Measurements from ENCODE around the gene SURF2. TPM values are rescaled to one million over a fixed set of nuclear protein-coding genes. Genes with fewer than 3 reads are reported as not detected.

Gene SURF2
- total RNA-seq, 4 donors from 2014 or later, result 15.3 to 42.3 (median 31.2) TPM

GRCh38 chr9:133384736-133385321 lies 28.5 kb downstream of the SURF2 start:
- no peak for TF ChIP-seq EP300 (IDR thresholded peaks at IDR 0.05)
- TF ChIP-seq POLR2AphosphoS5 (IDR thresholded peaks at IDR 0.05), result no peak
- TF ChIP-seq POLR2A (IDR thresholded peaks at IDR 0.05), result no peak
- TF ChIP-seq CTCF (IDR thresholded peaks at IDR 0.05), result no peak
- Histone ChIP-seq H3K4me1 (peaks cover 8% of the 10 kb centered on the region), H3K9me3 (no peaks in the 10 kb centered on the region), H3K27me3 (no peaks in the 10 kb centered on the region), H3K27ac (no peak overlapping the region), H3K4me3 (no peak overlapping the region), H3K36me3 (no peaks in the 10 kb centered on the region)
- 91% methylated on average over 17 of the region's 17 CpGs for WGBS
- no peak for DNase-seq (ENCODE audit: low spot score in 2 of 2)

- H3K27ac ChIP-seq, result no peak overlapping the region
- whole genome bisulfite sequencing, result 68% methylated on average over 6 of the region's 14 CpGs
These were observed 29.1 kb downstream of the SURF2 start for GRCh38 chr9:133385452-133385851.

GRCh38 chr9:133386338-133386737 lies 30.0 kb downstream of the SURF2 start:
- Histone ChIP-seq H3K36me3 (no peaks in the 10 kb centered on the region), H3K9me3 (no peaks in the 10 kb centered on the region), H3K4me3 (no peak overlapping the region), H3K4me1 (peaks cover 8% of the 10 kb centered on the region), H3K27me3 (no peaks in the 10 kb centered on the region), H3K27ac (no peak overlapping the region)
- no peak for DNase-seq (ENCODE audit: low spot score in 2 of 2)
- no peak for TF ChIP-seq EP300 (IDR thresholded peaks at IDR 0.05)
- no peak for TF ChIP-seq CTCF (IDR thresholded peaks at IDR 0.05)
- TF ChIP-seq POLR2AphosphoS5 (IDR thresholded peaks at IDR 0.05), result no peak
- no peak for TF ChIP-seq POLR2A (IDR thresholded peaks at IDR 0.05)
- WGBS, result 88% methylated on average over 9 of the region's 13 CpGs

More at GRCh38 chr9:133385452-133385851, 29.1 kb downstream of the SURF2 start:
- Histone ChIP-seq H3K9me3 (no peaks in the 10 kb centered on the region), H3K27me3 (no peaks in the 10 kb centered on the region), H3K4me1 (peaks cover 8% of the 10 kb centered on the region), H3K36me3 (no peaks in the 10 kb centered on the region), H3K4me3 (no peak overlapping the region)
- TF ChIP-seq POLR2A (IDR thresholded peaks at IDR 0.05) (no peak), POLR2AphosphoS5 (IDR thresholded peaks at IDR 0.05) (no peak), CTCF (IDR thresholded peaks at IDR 0.05) (no peak), EP300 (IDR thresholded peaks at IDR 0.05) (no peak)
- DNase-seq (ENCODE audit: low spot score in 2 of 2), result no peak

GRCh38 chr9:133387680-133388079 lies 31.3 kb downstream of the SURF2 start:
- no peaks in the 10 kb centered on the region for H3K9me3 ChIP-seq
- no peak overlapping the region for H3K4me3 ChIP-seq
- H3K36me3 ChIP-seq, result no peaks in the 10 kb centered on the region
- WGBS, result 65% methylated on average over 7 of the region's 9 CpGs
- no peak for DNase-seq (ENCODE audit: low spot score in 2 of 2)
- H3K4me1 ChIP-seq, result peaks cover 8% of the 10 kb centered on the region
- TF ChIP-seq EP300 (IDR thresholded peaks at IDR 0.05), result no peak
- TF ChIP-seq CTCF (IDR thresholded peaks at IDR 0.05), result no peak
- TF ChIP-seq POLR2AphosphoS5 (IDR thresholded peaks at IDR 0.05), result no peak
- no peak for TF ChIP-seq POLR2A (IDR thresholded peaks at IDR 0.05)
- no peaks in the 10 kb centered on the region for H3K27me3 ChIP-seq
- H3K27ac ChIP-seq, result no peak overlapping the region

- H3K27ac ChIP-seq, result no peak overlapping the region
- H3K9me3 ChIP-seq, result no peaks in the 10 kb centered on the region
- H3K27me3 ChIP-seq, result peaks cover 8% of the 10 kb centered on the region
- TF ChIP-seq POLR2AphosphoS5 (IDR thresholded peaks at IDR 0.05), result no peak
- TF ChIP-seq POLR2A (IDR thresholded peaks at IDR 0.05), result no peak
- TF ChIP-seq EP300 (IDR thresholded peaks at IDR 0.05), result no peak
- no peak for TF ChIP-seq CTCF (IDR thresholded peaks at IDR 0.05)
- DNase-seq (ENCODE audit: low spot score in 2 of 2), result no peak
- H3K36me3 ChIP-seq, result no peaks in the 10 kb centered on the region
- 92% methylated on average over 8 of the region's 12 CpGs for WGBS
- no peak overlapping the region for H3K4me3 ChIP-seq
- H3K4me1 ChIP-seq, result peaks cover 8% of the 10 kb centered on the region
These were observed 32.7 kb downstream of the SURF2 start for GRCh38 chr9:133389025-133389557.

Measured in suprapubic skin (tissue), 4 donors.